Measurements from ENCODE around the gene CADPS. TPM values are rescaled to one million over a fixed set of nuclear protein-coding genes. Genes with fewer than 3 reads are reported as not detected.
A peak's percentile ranks its signal among the peaks of the same experiment; 100 is the strongest.

The CADPS gene
- total and polyA plus RNA-seq, 8 donors, result 0.50 to 2.9 (median 2.2) TPM

DNA sequence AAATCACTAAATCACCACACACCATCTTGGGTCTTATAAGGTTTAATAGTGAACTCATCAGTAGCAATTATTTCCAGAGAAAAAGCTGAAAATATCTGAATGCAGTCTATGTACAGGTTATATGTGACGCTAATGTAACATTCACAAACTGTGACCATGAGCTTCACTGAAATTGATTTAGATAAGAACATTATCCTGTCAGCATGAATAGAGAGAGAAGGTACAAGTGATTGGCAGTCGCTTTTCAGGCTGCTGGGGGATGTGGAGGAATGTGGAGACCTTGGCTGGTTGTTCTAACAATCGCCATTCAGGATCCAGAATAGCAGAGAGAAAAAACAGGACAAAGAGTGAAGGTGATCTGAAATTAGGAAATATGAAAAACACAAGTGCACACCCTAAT, 98.1 kb downstream of the CADPS start:
- H3K9me3 ChIP-seq, result no peaks in the 10 kb centered on the region
- H3K4me1 ChIP-seq, result no peaks in the 10 kb centered on the region
- ATAC-seq, result no peak
- H3K36me3 ChIP-seq, result no peaks in the 10 kb centered on the region
- no peak overlapping the region for H3K4me3 ChIP-seq
- TF ChIP-seq, protein P1, sequence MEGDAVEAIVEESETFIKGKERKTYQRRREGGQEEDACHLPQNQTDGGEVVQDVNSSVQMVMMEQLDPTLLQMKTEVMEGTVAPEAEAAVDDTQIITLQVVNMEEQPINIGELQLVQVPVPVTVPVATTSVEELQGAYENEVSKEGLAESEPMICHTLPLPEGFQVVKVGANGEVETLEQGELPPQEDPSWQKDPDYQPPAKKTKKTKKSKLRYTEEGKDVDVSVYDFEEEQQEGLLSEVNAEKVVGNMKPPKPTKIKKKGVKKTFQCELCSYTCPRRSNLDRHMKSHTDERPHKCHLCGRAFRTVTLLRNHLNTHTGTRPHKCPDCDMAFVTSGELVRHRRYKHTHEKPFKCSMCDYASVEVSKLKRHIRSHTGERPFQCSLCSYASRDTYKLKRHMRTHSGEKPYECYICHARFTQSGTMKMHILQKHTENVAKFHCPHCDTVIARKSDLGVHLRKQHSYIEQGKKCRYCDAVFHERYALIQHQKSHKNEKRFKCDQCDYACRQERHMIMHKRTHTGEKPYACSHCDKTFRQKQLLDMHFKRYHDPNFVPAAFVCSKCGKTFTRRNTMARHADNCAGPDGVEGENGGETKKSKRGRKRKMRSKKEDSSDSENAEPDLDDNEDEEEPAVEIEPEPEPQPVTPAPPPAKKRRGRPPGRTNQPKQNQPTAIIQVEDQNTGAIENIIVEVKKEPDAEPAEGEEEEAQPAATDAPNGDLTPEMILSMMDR (IDR thresholded peaks at IDR 0.05), result no peak
- no peak for DNase-seq
- H3K27me3 ChIP-seq, result no peaks in the 10 kb centered on the region
- no peak overlapping the region for H3K27ac ChIP-seq
- intact Hi-C loops (cut with DNase I), result no loop called here

DNA sequence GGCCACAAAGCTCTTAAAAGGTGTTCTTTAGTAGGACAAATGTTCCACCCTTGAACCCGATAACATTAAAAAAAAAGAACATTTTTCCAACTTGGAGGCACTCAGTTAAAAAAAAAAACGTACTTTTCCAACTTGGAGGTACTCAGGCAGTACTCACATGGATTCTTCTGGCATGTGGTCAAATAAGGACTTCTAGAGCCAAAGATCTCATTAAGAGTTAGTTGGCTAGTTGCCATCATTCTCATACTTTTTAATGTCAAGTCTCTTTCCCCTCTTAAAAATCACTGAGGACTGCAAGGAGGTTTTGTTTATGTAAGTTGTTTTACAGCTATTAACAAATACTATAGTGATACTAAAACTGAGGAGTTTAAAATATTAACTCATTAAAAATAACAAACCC, 101.0 kb downstream of the CADPS start:
- intact Hi-C loops (cut with DNase I), result no loop called here
- Histone ChIP-seq H3K27me3 (no peaks in the 10 kb centered on the region), H3K36me3 (no peaks in the 10 kb centered on the region), H3K4me3 (no peak overlapping the region), H3K4me1 (no peaks in the 10 kb centered on the region), H3K27ac (no peak overlapping the region), H3K9me3 (no peaks in the 10 kb centered on the region)
- TF ChIP-seq, protein P1 (IDR thresholded peaks at IDR 0.05), result no peak
- peak in 2 of 4 donors; percentile 1 to 21 for DNase-seq
- ATAC-seq, result peak; percentile 42

DNA sequence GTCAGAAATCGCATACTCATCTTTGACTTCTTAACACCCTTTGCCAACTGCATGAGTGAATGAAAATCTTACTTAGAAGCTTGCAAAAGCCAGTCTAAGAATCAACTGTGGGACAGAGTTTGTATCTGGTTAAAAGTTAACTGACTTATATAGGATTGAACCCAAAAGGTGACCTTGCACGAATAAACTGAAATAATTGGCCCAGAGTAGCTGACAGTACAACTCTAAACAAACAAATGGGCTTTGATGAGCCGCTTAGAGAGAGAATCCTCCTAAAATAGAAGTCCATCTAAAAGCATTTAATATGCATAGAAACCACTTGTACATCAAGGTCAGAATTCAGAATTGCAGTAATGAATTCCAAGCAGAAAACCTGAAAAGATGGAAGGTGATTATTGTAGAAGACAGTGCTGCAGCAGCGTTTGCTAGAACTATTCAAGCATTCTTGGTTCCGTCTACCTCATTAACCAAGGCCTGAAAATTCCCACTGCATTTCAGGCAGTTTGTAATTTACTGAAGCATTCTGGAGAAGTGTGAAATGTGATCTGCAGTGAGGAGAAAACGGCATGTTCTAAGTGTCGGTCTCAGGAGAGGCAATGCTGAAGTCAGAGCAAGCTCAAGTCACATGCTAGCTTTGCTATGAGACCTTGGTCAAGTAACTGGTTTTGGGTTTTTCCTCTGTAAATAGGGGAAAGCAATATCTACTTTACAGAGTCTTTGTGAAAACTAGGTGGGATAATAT, 103.7 kb downstream of the CADPS start:
- no peaks in the 10 kb centered on the region for H3K27me3 ChIP-seq
- no peak overlapping the region for H3K4me3 ChIP-seq
- DNase-seq (no peak), ATAC-seq (no peak)
- H3K4me1 ChIP-seq, result no peaks in the 10 kb centered on the region
- H3K36me3 ChIP-seq, result no peaks in the 10 kb centered on the region
- TF ChIP-seq, protein P1 (IDR thresholded peaks at IDR 0.05), result no peak
- intact Hi-C loops (cut with DNase I), result no loop called here
- no peak overlapping the region for H3K27ac ChIP-seq
- H3K9me3 ChIP-seq, result no peaks in the 10 kb centered on the region

DNA sequence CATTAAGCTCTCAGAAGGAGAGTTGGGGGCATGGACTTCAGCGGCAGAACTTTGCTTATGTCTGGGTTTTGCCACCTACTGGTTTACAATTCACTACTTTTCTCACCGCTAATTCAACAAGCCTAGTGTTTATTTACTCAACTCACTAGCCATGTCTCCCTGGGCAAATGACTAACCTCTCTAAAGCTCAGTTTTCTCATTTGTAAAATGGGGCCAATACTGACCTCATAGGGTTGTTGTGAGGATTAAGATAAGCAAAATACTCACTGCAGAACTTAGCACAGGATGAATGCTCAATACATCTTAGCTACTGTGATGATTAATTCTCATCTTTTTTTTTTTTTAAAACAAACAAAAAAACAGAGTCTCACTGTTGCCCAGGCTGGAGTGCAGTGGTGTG, 106.3 kb downstream of the CADPS start:
- no peak for DNase-seq
- Histone ChIP-seq H3K4me3 (no peak overlapping the region), H3K36me3 (no peaks in the 10 kb centered on the region), H3K4me1 (no peaks in the 10 kb centered on the region), H3K9me3 (no peaks in the 10 kb centered on the region), H3K27ac (no peak overlapping the region), H3K27me3 (no peaks in the 10 kb centered on the region)
- TF ChIP-seq, protein P1 (IDR thresholded peaks at IDR 0.05), result no peak
- intact Hi-C loops (cut with DNase I), result no loop called here
- no peak for ATAC-seq

DNA sequence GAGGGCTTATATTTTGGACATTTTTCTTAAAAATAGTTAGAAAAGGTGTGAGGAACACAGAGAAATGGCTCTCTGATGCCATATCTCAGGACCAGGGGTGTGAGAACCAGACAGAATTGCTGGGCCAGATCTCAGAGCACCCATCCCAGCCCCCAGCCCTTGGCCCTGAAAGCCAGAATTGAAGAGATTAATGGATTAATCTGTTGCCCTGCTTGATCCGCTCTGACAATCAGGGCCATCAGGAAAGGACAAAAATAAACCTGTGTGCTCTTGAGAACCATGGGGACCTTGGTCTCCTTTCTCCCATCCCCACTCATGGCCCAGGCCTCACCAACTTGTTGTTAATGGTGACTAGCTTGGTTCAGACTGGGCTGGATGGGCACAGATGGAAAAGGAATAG, 113.5 kb downstream of the CADPS start:
- no peaks in the 10 kb centered on the region for H3K36me3 ChIP-seq
- H3K4me3 ChIP-seq, result no peak overlapping the region
- H3K9me3 ChIP-seq, result no peaks in the 10 kb centered on the region
- intact Hi-C loops (cut with DNase I), result no loop called here
- DNase-seq (no peak), ATAC-seq (no peak)
- no peak overlapping the region for H3K27ac ChIP-seq
- TF ChIP-seq, protein P1 (IDR thresholded peaks at IDR 0.05), result no peak
- H3K4me1 ChIP-seq, result no peaks in the 10 kb centered on the region
- no peaks in the 10 kb centered on the region for H3K27me3 ChIP-seq

All from left lung (tissue), 10 donors.